Measurements from ENCODE around the gene CCL23.

GRCh38 chr17:36063786-36064541 is 46.2 kb upstream of the CCL23 start, which contains the start of gene CCL18:
- TF ChIP-seq CTCF (IDR thresholded peaks at IDR 0.05; ENCODE audit: extremely low read depth in 1 of 2, insufficient read depth in 1 of 2, low read depth in 1 of 2, low read length in 2 of 2) (no peak), MYC (IDR thresholded peaks at IDR 0.05; ENCODE audit: low read depth, low read length) (no peak), POLR2A (IDR thresholded peaks at IDR 0.05; ENCODE audit: low read depth, low read length) (no peak), FOS (IDR thresholded peaks at IDR 0.05; ENCODE audit: borderline replicate concordance, insufficient read depth, low read length) (no peak), POLR2AphosphoS5 (IDR thresholded peaks at IDR 0.05; ENCODE audit: insufficient read depth, low read depth, low read length) (no peak), EZH2 (IDR thresholded peaks at IDR 0.05; ENCODE audit: borderline replicate concordance, low read depth, low read length, severe bottlenecking) (no peak)

All from endothelial cell of umbilical vein (primary cell).